Fibroblast of skin of abdomen (primary cell): Measurements from ENCODE around the gene C17orf107. TPM values are rescaled to one million over a fixed set of nuclear protein-coding genes. Genes with fewer than 3 reads are reported as not detected.
"Not testable (repeated sequence)": the region's sequence is repeated elsewhere in the genome, so short reads cannot be mapped to it uniquely, and the experiment has no call there.

Experiments
- DNase-seq: peaks from one replicate; pipeline ENCODE4 v3.0.0-alpha.2; 2013
- polyA plus RNA-seq, 2 experiments: library from polyadenylated mRNA; unstranded; fragments of 120-200 nt; gene quantifications; one replicate each; pipeline ENCODE4 v1.2.1, GENCODE V29; 2013; ENCODE audit not compliant: insufficient read length in 2 of 2

Gene C17orf107
- 5.3 TPM for polyA plus RNA-seq (2013, experiment 1 of 2; ENCODE audit: insufficient read length)
- 5.3 TPM for polyA plus RNA-seq (2013, experiment 2 of 2; ENCODE audit: insufficient read length)

DNA sequence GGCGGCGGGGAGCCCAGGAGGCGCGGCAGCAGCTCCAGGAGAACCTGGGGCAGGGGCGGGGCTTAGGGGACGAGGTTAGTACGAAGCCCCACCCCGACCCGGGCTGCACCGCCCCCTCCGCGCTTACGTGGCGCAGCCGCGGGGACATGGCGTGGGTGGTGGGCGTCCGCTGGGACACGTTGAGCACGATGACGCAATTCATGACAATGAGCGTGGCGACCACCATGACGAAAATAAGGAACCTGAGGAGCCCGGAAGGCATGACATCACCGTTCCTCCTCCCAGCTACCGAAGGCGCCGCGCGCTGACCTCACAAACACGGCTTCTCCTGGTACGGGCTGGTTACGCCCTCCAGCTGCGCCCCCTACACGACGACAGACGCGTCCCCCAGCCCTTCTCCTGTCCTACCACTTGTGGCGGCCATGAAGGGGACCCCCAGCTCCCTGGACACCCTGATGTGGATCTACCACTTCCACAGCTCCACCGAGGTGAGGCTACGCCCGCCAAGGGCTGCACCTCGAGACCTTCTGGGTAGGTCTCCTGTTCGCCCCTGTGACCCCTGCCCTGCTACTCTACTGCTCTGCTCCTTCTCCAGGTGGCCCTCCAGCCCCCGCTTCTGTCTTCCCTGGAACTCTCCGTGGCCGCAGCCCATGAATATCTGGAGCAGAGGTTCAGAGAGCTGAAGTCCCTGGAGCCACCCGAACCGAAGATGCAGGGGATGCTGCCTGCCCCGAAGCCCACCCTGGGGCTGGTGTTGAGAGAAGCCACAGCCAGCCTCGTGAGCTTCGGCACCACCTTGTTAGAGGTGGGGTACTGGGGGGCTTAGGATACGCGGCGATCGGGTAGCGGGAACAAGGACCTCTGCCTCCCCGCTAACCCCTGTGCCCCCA, at the start of gene C17orf107:
TSS of gene C17orf107 (plus strand) at position 196 of the 890 bp plus-strand sequence. CDS start at position 423, 227 bp downstream.
- peak; percentile 79 for DNase-seq

DNA sequence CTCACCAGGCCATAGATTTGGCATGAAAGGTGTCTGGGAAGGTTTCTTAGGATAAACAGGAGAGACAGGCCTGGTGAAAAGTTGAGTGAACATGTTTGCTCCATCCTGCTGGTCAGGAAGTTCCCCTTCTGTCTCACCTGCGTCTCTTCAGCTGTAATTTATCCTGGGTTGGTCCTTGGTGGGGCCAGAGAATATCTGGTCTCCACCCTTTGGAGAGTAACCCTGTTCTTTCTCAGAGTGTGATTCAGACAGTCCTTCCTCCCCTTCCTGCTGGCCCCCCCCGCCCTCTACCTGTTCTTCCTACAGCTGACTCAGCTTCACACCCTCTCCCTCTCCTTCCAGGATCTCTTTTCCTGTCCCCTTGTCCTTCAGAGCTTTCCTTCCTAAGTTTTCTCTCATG, 49.1 kb upstream of the C17orf107 start:
- DNase-seq = no peak

DNA sequence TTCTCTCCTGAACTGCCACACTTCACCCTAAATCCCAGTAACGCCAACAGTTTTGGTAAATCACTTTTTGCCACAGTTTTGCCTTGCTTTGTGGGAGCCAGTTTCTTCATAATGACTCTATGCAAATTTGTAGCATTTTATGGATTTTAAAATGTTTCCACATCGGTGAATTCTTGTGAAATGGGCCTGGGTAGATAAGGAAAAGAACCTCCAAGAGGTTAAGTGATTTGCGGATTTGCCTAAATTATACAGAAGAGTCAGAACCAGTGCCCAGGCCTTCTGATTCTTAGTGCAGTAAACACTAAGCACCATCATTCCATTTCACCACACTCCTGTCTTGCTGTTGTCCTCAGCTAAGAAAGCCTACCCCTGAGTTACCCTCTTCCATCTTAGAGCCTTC, 48.3 kb upstream of the C17orf107 start:
- no peak for DNase-seq

DNA sequence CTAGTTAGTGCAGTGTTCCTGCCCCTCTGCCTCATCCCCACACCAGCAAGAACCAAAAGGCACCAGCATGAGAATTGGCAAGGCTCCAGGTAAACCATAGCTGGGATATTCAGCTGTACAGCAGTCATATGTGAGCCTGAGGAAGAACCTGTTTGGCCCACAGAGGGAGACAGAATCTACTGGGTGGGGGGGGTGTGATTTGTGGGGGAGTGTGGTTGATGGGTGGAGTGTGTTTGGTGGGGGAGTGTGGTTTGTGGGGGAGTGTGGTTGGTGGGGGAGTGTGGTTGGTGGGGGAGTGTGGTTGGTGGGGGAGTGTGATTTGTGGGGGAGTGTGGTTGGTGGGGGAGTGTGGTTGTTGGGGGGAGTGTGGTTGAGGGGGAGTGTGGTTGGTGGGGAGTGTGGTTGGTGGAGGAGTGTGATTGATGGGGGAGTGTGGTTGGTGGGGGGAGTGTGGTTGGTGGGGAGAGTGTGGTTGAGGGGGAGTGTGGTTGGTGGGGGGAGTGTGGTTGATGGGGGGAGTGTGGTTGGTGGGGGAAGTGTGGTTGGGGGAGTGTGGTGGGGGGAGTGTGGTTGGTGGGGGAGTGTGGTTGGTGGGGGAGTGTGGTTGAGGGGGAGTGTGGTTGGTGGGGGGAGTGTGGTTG, 46.6 kb upstream of the C17orf107 start:
- peak; percentile 77 for DNase-seq

DNA sequence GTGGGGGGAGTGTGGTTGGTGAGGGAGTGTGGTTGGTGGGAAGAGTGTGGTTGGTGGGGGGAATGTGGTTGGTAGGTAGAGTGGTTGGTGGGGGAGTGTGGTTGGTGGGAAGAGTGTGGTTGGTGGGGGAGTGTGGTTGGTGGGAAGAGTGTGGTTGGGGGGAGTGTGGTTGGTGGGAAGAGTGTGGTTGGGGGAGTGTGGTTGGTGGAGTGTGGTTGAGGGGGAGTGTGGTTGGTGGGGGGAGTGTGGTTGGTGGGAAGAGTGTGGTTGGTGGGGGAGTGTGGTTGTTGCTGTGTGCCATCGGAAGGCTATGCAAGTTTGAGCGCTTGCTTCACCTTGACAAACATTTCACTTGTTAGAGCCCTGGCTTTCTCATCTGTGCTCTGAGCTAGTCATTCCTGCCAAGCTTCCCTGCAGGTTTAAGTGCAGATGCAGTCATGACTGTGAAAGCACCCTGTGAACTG, 46.1 kb upstream of the C17orf107 start:
- DNase-seq = no peak

DNA sequence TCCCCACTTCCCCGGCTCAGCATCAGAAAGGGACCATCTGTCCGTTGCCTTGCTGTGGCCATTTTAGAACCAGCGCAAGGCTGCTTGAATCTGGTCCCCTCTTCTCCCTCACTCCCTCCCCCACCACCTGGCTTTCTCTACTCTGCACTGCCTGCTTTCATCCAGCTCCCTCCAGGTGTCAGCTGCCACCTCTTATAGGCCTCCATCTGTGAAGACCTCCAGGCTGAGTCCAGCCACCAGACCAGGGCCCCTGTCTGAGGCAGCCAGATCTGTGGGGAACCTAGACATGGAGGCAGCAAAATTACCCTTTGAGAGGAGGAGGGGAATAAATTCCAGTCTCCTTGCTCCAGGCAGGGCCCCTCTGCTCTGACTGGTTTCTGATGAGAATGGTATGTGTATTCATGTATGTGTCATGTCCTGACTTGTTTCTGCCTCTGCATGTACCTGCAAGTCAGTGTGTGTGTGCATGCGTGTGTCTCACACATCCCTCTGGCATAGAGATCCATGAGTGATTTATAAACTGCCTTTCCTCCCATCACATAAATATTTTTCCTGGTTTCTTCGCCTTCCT, 45.1 kb upstream of the C17orf107 start:
- peak; percentile 85 for DNase-seq

DNA sequence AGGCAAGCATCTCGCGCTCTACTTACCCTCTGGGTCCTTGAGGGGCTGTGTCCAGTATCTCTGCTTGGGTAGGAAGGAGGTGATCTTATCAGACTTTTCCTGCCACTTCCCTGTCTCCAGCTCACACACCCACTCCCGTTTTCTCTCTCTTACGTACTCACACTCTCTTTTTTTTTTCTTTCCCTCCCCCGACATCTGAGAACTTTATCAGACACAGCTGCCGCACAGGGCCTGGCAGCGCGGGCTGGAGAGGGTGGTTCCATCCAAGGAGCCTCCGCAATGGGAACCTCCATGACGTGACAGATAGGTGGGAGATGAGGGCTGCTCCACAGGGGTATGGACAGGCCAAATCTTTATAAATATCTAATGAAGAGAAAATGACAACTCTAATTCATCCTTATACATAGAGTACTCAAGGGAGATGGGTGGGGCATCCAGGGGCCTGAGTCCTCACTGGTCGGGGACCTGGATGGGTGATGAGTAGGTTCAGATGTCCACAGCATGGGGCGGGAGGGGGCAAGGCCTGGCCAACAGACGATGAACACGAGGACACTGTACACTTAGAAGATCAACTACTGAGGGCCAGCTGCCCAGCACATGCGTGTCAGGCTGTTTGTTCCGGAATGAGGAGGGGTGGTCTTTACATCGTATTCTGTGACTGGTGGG, 42.9 kb upstream of the C17orf107 start:
- DNase-seq = no peak

DNA sequence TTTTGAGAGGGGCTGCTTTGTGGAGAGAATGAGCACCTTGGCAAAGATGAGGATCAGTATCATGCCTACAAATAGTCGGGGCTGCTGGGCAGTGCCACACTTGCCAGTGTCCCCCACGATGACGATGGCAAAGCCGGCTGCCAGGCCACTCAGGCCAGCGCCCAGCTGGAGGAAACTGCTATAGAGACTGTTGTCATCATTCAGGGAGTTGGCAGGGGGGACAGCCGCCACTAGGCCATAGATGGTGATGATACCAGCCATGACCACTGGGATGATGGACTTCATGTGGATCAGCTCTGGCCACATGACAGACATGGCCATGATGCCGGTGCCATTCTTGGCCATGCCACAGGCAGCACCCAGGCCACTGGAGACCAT, 42.4 kb upstream of the C17orf107 start:
- no peak for DNase-seq

DNA sequence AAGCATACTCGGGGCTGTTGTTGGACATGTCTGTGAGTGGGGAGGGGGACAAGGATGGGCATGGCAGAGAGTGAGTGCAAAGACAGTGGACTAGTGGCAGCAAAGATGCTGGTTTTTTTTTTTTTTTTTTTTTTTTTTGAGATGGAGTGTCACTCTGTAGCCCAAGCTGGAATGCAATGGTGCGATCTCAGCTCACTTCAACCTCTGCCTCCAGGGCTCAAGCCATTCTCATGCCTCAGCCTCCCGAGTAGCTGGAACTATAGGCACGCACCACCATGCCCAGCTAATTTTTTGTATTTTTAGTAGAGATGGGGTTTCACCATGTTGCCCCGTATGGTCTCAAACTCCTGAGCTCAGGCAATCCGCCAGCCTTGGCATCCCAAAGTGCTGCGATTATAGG, 42.0 kb upstream of the C17orf107 start:
- not testable (repeated sequence) for DNase-seq

DNA sequence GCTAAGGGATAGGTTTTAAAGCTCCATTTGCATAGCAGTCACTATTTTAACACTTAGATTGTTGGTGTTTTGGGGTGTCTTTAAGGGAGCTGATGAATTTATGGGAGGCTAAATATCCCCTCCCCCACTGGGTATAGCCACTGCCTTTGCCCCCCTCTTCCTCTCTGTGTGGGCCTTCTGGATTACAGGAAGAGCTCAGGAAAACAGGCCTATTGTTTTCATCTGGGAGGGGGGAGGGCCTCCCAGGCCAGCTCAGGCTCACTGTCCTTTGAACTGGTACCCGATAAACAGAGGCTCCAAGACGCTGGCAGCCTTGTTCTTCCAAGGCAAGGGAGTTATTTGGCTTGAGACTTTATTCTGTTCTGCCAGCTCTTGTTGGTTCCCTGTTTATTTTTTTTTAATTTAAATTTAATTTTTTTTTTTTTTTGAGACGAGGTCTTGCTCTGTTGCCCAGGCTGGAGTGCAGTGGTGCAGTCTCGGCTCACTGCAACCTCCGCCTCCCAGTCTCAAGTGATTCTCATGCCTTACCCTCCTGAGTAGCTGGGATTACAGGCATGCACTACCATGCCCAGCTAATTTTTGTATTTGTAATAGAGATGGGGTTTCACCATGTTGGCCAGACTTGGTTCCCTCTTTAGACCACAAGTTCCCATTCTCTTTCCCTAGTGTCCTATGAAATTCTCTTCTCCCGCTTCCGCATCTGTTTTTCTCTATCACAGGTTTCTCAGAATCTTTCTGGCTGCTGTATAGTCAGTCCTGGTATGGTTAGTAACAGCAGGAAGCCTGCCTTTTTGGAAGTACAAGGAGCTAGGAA, 41.1 kb upstream of the C17orf107 start:
- no peak for DNase-seq

DNA sequence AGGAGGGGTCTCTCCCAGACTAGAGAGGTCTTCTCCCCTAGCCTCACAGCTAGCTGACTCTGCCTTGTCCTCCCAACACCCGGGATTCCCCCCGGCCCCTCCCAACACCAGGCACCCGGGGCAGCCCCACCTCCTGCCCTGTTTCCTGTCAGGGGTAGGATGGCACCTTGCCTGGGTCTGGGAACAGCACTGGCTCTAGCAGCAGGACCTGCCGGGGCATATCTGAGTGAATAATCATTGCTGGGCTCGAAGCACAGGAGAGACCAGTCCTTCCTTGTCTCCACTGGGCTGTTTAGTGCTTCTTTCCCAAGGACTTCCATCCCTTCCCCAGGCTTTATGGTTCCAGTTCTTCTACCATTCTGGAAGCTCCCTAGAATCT, 40.5 kb upstream of the C17orf107 start:
- DNase-seq = no peak

DNA sequence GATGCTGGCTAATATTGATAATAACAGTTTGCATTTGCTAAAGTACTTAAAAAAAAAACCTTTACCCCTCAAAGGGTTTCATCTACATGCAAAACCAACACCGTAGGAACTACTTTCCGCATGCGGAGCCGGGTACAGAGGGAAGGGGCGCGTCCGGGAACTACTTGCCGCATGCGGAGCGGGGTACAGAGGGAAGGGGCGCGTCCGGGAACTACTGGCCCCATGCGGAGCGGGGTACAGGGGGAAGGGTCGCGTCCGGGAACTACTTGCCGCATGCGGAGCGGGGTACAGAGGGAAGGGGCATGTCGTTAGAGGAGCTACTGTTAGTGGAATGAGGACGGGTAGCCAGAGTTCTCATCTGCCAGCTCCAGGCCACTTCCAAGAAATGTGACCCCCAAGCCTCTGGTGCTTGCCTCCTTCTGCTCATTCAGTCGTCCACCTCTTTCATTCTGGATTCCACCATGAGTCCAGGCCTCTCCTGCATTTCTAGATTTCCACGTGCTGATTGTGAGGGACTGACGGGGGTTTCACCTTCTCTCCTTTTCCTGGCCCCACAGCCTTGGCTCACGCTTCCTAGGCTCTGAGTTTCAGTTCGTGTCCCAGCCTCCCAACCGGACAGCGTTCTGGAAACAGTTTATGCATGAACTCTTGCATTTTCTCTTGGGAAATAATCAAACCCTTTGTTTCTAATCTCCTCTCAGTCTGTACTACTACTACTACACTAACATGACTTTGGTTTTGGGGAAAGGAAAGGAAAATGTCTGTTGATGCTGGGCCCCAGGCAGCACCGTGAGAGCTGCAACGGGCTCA, 39.3 kb upstream of the C17orf107 start:
- DNase-seq = no peak

DNA sequence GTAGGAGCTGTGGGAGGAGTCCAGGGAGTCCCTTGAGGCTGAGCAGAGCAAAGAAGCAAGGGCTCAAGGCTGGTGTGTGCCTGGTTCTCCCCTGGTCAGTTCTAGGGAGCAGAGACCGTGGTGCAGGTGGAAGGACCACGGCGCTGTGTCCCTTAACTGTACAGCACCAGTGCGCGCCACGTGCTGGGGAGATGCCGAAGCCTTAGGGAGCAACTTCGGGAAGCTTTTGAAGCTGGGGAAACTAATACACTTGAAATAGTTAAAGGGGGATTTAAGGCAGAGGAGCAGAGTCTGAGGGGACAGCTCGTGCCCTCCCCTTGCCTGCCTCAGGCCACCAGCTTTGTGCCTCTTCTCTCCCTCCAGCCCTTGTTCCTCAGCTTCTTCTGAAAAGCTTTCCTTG, 38.7 kb upstream of the C17orf107 start:
- no peak for DNase-seq

DNA sequence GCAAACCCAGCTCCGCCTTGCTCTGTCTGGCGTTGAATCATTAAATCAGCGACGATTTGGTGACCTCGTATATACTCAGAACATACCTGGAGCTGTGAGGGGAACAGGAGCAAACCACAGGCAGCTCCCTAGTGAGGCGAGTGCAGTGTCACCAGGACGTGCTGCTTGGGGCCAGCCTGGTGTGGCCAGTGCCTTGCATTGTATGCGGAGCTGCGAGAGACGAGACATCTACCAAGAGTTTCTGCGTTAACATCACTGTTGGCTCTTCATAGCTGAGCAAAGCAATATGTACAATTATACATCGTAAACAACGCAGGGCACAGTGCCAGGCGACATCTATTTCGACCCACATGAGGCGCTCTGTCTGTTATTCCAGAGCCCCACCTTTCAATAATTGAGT, 38.3 kb upstream of the C17orf107 start:
- DNase-seq = no peak

DNA sequence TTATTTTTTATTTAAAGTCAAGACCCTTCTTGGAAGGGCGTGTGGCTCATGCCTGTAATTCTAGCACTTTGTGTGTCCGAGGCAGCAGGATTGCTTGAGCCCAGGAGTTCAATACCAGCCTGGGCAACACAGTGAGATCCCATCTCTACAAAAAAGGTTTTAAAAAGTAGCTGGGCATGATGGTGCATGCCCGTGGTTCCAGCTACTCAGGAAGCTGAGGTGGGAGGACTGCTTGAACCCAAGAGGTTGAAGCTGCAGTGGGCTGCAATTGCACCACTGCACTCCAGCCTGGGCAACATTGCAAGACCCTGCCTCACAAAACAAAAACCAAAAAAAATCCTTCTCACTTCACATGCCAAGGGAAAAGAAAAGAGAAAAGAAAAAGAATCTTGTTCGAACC, 36.6 kb upstream of the C17orf107 start:
- no peak for DNase-seq

DNA sequence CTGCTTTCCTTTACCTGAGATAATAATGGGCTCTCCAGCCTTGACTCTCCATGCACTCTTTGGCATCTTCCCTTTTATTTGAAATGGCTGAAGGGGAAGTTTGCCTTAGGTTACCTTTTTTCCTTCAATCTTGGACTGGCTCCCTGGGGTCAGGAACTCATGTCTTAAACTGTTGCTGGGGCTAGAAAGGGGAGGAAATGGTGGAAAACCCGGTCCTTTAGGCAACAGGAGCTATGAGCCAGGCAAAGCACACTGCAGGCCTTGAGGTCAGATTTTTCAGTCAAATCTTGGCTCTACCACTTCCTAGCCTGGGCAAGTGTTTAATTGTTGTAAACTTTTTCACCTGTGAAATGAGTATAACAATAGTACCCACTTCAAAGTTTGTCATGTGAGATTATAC, 36.0 kb upstream of the C17orf107 start:
- no peak for DNase-seq

DNA sequence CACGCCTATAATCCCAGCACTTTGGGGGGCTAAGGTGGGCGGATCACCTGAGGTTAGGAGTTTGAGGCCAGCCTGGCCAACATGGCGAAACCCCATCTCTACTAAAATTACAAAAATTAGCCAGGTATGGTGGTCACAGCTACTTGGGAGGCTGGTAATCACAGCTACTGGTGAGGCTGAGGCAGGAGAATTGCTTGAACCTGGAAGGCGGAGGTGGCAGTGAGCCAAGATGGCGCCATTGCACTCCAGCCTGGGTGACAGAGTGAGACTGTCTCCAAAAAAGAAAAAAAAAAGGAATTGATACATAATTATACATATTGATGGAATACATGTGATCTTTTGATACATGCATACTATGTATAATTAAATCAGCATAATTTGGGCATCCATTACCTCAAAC, 31.8 kb upstream of the C17orf107 start:
- DNase-seq = not testable (repeated sequence)

DNA sequence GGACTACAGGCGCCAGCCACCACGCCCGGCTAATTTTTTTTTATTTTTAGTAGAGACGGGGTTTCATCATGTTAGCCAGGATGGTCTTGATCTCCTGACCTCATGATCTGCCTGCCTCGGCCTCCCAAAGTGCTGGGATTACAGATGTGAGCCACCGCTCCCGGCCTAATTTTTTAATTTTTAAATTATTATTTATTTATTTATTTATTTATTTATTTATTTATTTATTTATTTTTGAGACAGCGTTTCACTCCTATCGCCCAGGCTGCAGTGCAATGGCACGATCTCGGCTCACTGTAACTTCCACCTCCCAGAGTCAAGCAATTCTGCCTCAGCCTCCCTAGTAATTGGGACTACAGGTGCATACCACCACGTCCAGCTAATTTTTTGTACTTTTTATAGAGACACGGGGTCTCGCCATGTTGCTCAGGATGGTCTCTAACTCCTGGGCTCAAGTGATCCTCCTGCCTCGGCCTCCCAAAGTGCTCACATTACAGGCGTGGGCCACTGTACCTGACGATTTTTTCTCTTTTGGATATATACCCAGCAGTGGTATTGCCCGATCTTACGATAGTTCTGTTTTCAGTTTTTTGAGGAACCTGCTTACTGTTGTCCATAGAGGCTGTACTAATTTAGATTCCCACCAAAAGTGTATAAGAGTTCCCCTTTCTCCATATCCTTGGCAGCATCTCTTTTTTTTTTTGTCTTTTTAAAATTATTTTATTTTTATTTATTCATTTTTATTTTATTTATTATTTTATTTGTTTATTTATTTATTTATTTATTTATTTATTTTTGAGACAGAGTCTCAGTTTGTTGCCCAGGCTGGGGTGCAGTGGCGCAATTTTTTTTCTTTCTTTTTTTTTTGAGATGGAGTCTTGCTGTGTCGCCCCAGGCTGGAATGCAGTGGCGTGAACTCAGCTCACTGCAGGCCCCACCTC, 30.0 kb upstream of the C17orf107 start:
- not testable (repeated sequence) for DNase-seq

DNA sequence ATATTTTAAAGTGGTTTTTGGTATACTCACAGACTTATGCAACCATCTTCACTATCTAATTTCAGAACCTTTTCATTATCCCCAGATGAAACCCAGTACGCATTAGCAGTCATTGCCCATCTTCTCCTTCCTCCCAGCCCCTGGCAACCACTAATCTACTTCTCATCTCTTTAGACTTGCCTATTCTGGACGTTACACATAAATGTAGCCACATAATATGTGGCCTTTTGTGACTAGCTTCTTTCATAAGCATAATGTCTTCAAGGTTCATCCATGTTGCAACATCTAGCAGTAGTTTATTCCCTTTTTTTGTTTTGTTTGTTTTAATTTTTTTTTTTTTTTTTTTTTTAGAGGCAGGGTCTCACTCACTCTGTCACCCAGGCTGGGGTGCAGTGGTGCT, 28.5 kb upstream of the C17orf107 start:
- no peak for DNase-seq

DNA sequence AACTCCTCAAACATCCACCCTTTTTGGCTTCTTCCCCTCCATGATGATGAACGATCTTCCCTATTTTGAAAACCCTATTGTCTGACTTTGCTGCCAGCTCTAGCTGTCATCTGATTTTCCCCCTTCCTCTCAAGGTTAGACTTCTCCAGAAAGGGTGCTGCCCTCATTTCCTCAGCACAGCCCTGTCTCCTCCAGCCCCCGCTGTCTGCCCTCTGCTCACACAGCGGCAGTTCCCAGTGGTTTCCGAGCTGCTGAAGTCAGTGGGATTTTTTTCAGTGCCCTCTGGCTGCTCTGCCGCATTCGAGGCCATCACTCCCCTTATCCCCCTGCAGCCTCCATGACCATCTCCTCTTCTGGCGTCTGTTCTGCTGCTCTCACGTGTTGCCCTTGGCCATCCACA, 26.6 kb upstream of the C17orf107 start:
- DNase-seq = no peak
